Fibroblast of skin of right biceps (primary cell): Measurements from ENCODE around the gene HOXA9.

ENCODE experiments used
- DNase-seq: peaks from one replicate; pipeline ENCODE4 v3.0.0-alpha.2; 2013

Gene HOXA9

DNA sequence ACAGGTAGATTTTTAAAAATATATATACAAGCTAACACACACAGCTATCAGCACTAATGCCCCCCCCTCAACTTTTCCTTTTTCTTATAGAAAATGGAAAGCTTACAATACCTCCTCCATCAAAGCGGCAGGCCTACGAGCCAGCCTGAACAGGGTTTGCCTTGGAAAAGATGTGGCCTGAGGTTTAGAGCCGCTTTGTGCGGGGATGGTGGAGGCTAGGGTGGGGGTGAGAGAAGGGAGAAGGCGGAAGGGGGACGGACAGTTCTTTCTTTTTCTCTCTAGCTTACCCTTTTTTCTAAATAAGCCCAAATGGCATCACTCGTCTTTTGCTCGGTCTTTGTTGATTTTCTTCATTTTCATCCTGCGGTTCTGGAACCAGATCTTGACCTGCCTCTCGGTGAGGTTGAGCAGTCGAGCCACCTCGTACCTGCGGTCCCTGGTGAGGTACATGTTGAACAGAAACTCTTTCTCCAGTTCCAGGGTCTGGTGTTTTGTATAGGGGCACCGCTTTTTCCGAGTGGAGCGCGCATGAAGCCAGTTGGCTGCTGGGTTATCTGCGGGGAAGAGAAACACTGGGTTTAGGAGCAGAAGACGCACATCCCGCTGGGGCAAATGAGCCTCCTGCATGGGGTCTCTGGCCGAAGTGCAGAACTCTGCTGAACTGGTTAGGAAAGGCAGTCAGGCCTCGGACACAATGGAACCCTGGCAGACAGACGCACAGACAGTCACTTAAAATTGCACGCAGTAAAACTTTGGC, 1.9 kb downstream of the HOXA9 start:
- no peak for DNase-seq

DNA sequence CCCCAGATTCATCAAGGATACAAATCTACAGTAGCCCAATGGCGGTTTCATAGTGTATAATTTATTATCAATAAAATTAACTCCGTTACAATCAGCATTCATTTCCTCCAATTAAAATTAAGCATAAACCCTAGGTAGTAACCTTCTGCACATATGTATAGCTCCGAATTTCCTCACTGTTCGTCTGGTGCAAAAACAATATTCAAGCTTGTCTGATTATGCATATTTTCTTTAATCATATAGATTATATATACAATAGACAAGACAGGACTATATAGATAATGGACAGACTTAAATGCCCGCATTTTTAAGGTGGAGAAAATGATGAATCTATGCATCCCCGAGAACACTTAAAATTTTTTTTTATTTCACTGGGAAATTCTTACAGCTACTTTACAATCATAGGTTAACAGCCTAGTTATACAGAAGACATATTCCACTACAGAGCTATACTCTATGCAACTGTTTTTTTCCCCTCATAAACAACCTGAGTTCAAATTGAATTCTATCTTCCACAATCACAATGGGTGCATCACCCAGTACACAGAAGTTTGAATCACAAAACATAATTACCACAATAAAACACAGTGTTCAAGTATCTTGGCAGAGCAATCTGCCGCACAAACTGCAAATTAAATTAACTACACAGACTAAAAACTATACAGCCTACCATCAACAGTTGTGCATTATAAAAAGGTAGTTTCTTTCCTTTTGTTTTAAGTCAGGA, 2.6 kb downstream of the HOXA9 start:
- no peak for DNase-seq

DNA sequence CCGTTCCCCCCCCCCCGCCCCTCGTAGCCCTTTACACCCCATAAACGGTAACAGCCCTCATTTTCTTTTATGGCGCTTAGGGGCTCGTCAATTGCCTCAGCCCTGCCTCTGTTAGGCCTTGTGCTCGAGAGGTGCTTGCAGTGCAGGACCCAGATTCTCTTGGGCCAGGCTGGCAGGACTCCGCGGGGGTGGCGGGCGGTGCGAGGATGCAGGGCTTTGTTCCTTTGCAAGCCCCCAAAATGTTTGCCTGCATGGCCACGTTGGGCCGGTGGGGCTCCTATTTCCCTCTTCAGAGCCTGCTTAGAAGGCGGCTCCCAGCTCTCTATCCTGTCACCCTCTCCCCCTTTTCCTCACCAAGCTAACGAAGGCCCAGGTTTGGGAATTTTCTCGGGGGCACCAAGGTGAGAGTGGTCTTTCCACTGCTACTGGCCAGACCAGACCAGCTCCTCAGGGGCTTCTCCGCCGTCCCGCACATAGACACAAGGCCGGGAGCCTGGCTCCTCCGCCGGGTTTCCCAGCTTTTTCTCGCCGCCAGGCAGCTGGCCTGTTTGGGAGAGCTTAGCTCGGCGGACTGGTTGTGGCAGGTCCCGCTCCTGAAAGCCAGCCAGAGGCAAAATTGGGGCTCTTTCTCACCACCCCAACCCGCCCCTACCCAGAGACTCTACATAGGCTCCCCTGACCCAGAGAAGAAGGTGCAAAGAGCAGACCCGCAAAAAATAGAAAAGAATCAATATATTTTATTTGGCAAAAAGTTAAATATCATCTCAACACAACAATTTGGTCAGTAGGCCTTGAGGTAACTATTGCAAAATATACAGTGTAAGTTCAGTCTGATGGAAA, 3.4 kb downstream of the HOXA9 start:
- no peak for DNase-seq

DNA sequence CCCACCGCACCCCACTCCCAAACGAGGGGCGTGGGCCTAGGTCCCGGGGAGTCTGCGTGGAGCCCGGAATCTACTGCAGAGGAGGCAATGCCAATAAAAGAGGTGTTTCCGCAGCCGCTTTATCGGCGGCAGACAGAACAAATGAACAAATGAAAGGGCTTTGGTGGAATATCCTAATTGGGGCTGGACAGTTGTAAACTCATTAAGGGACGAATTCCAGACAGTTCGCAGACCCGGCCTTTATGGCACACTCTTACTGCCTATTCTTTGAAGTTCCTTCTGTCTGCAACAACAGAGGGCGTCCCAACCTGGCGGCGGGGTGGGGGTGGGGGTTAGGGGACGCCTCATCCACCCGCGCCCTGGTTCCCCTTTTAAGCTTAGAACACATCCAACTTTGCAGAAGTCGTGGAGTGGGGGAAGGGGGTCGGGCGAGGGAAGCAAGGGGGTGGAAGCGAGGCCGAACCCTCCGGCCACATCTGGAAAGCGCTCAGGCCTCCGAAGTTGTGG, 4.1 kb downstream of the HOXA9 start:
- DNase-seq, result no peak

DNA sequence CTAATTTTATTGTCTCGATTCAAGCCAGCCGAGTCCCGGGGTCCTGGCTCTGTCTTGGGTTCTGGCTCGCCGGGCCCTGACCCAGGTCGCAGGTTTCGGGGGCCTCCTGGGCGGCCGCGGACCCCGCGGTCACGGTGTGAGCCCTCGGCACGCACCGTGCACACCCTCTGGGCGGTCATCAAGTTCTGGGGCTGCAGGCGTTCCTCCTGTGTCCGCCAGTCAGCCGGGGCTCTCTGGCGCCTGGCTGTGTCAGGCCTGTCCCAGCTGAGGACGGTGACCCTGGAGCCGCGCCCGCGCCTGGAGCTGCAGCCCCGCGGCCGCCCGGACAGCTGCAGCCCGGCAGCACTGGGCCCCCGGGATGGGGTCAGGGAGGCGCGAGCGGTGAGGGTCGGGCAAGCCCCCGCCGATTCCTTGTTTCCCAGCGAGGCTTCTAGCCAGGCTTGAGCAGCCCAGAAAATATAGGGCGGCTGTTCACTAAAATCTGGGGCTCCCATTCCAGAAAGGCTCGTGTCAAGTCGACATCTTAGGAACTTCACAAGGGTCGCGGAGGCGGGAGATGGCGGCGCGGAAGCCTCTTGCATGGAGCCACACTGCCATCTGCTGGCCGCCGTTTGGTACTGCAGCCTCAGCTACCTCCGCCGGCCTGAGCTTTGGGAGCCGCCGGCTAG, 4.7 kb downstream of the HOXA9 start:
- DNase-seq, result peak; percentile 84

DNA sequence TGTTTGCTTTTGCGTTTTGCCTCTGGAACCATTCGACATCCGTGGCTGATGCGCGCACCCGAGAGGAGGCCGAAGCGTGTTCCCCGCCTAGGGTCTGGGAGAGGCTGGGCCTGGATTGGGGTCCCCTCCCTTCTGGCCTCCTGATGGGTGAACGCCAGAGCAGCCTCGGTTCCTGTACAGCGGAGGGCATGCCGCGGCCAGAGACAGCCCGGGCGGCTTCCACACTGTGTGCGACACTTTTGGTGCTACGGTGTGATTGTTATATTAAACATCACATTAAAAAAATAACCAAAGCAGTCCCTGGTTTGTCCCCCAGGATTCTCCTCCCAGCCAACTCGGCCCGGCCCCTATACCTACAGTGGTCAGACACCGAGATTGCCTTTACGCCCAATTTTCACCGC, 5.2 kb downstream of the HOXA9 start:
- DNase-seq, result no peak

DNA sequence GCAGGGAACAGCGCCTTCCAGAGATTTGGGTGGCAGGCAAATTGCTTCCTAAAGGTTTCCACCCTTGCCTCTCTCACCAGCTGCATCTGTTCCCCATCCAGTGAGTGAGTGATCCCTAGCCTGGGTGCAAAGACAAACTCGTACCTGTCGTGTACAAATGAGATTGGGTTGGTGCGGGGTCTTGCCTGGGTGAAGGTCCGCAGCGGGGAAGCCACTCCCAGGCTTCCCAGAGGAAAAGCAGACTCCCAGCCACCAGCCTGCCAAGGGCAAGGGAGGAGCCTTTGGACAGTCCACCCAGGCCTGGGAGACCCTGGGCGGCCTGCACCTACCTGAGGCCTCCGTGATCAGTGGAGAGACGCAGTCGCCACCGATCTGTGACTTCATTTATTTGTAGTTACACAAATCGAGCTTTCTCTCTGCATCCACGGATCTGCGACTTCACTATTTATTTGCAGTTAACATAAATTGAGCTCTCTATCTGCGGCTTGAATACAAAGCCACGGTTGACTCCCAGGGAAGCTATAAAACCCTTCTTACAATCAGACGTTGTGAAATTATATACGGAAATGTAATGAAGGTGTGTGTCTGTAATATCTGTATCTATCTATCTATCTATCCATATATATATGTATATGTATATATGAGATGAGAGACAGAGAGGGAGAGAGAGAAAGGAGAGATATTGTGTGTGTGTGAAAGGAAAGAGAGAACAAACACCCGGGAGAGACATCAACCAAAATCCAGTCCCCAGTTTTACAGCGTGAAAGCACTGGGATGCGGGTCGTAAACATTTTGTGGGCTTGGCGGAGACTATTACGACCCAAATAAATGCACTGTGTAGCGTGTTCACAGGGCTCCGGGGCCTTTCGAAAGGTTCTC, 5.8 kb downstream of the HOXA9 start:
- DNase-seq, result no peak

DNA sequence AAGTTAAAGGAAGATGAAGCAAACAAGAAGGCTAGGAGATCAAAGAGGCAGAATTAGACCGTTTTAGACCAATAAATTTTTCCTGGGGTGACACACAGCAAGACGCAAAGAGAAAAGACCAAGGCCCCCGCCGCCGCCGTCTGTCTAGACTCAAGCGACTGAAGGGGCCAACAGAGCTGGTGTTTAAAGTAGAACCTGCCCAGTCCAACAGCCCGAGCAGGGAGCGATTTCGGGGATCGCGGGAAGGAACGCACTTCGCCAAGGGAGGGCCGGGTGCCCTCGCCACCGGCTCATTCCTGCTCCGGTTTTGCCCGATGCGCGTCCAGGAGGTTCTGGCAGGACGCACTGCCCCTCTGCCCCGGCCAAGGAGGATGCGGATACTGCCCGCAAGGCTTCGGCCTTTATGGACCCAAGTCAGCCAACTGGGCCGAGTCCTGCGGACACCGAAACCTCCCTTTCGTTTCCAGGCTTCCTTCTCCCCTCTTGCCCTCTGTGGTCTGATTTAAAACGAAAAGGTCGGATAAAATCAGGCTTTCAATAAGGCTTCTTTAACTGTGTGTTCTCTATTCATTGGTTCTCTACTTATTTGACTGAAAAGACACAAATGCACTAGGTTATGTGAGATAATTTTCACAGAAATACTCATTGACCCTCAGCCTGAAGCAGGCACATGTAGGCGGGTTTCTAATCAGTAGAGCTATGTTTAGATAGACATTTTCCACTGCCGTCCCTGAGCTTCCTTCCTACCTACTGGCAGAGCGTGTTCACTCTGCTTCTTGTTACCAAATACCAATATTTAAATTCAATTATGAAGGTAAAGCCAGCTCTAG, 6.7 kb downstream of the HOXA9 start:
- no peak for DNase-seq

DNA sequence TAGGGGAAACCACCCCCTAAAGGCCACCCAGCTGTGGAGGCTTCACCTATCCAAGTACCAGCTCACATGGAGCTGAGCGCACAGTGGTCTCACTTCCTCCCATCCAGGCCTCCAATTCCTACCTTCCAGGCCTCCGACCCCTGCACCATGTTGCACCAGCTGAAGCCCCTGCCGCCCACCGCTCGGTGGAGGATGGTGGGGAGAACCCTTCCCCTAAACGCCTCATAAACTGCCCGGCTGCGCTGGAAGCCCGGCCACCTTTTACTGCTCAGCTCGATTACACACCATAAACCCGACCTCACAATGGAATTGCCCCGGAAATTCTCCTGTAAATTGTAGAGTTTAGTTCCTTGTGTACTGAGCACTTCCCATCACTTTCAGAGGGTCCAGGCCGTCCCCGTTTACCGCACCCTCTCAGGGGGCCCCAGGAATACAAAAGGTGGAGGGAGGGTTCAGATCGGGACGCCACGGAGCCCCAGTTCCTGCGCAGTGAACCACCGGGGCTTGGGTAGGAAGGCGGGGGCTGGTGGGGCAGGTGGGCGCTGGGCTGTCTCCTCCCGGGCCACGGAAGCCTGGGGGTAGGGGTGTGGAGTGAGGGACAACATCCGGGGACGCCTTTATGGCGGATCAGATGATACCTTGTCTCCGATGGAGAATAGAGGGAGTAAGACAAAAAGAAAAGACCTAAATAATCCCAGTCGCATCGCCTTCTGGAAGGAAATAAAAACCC, 7.5 kb downstream of the HOXA9 start:
- DNase-seq, result no peak

DNA sequence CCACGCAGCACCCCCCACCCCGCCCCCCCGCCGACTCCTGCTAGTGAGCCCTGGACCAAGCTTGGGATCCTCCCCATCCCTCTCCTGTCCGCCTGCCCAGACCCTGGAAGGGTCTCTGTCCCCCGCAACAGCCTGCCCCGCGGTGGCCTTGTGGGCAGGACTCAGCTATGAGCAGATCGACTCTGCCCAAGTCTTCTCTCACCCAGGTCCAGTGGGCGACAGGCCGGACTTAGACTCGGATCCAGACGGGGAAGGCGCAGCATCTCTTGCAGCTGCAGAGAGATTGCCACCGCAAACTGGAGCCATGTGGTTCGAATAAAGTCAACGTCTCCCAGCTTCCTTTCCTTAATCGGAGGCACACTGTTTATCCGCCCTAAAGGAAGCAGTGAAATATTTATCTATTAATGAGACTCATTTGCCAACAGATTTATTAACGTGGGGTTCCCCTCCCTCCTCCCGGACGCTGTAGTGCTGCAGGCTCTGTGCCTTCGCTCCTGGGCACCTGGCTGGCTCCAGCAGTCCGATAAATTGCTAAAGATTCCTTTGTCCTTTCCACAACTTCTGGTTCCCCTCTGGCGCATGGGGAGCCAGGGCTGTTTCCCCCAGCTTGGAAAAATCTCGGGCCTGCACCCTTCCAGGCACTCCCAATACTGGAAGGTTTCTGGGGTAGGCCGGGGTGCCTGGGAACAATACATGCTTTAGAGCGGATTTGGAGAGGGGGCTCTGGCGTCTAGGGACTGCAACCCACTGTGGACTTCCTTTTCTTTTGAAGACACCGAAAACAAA, 8.2 kb downstream of the HOXA9 start:
- DNase-seq, result no peak

DNA sequence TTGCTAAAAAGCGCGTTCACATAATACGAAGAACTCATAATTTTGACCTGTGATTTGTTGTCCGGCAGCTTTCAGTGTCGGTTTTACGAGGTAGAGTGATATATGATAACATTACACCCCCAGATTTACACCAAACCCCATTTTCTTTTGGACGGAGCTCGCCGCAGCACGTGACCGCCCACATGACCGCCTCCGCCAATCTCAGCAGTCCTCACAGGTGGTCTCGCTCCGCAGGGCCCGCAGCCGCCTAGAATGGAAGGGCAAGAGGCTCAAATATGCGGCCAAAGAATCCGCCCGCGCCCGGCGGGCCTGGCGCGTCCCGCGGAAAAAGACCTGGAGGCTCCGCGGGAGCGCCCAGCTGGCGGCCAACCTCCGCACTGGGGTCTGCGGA, 8.8 kb downstream of the HOXA9 start, which contains the start of gene HOXA7:
Gene HOXA7 (minus strand): TSS at position 168 of the 391 bp plus-strand sequence. CDS start 130 bp downstream, at position 38.
- peak; percentile 77 for DNase-seq

DNA sequence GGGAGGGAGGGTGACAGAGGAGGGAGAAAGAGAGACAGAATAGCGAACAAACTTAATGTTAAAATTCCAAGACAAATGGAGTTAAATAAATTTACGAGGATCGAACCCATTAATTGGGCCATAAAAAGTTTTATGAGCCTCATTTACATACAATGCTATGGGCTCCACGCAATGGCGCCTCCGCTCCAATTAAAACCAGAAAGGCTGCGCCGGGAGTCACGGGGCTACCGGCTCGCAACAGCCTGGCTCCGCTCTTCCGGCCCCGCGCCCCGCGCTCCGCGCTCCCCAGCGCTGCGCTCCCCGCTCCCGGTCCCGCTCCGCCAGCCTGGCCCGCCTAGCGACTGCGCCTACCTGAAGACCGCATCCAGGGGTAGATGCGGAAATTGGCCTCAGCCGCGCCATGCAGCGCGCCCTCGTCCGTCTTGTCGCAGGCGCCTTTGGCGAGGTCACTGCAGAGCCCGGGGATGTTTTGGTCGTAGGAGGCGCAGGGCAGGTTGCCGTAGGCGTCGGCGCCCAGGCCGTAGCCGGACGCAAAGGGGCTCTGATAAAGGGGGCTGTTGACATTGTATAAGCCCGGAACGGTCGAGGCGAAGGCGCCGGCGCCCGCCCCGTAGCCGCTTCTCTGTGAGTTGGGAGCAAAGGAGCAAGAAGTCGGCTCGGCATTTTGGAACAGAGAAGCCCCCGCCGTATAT, 9.4 kb downstream of the HOXA9 start:
- no peak for DNase-seq

DNA sequence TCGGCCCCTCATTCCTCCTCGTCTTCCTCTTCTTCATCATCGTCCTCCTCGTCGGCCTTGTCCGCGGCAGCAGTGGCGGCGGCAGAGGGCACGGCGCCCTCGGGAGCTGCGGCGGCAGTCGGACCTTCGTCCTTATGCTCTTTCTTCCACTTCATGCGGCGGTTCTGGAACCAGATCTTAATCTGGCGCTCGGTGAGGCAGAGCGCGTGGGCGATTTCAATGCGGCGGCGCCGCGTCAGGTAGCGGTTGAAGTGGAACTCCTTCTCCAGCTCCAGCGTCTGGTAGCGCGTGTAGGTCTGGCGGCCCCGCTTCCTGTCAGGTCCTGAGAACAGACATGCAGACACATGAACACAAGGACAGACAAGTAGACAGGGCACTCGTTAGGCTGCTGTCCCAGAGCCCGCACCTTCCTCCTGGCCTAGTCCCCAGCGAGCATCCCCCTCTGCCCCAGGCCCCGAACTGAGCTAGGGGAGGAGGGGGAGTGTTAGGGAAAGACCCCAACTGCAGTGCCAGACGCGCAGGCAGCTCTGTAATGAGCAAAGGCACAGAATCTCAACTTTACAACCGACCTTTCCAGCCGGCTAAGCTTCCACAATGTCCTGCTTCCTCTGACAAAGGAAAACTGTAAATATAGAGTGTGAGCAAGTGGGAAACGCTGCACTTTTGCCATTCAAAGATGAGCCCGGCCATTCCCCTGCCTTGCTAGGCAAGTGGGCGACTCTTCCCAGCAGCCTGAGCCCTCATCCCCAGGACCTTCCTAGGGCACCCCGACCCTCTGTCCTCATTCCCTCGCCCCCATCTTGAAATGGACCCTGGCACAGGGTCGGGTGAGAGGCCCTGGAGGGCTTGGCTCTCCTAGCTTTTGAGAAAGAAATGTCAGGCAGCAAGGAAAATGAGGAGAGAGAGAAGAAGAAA, 10.2 kb downstream of the HOXA9 start:
- no peak for DNase-seq

DNA sequence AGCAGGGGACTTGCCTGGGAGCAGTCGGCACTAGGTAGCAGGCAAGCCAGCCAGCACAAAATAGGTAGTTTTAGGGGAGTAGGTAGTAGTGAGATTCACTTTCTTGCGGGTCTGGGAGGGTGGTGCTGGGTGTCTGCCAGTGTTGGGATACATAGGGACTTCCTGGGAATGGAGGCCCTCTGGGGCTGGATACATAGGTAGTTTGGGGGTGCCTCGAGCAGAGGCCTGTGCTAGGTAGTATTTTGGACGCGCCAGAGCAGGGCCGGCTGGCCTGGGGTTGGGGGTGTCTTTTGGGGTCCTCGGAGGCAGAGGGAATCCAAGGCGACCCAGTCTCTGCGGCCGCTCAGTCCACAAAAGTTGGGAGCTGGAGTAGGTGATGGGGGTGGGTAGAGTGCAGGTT, 11.0 kb downstream of the HOXA9 start:
- DNase-seq, result no peak

DNA sequence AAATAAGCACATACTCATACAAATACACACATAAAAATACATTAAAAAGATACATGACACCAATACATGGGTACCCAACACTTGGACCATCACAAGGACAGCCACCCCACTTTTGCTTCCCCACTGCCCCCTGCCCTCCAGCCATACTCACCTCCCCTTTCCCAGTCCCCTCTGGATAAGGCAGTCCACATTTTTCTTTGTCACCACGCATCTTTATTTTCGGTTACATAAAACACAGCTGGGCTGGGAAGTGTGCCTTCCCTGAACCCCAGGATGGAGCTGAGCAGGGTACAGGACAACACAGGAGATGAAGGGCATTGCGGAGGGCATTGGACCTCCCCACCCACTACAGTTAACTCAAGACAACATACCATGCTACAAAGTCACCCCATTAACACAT, 11.8 kb downstream of the HOXA9 start:
- no peak for DNase-seq

DNA sequence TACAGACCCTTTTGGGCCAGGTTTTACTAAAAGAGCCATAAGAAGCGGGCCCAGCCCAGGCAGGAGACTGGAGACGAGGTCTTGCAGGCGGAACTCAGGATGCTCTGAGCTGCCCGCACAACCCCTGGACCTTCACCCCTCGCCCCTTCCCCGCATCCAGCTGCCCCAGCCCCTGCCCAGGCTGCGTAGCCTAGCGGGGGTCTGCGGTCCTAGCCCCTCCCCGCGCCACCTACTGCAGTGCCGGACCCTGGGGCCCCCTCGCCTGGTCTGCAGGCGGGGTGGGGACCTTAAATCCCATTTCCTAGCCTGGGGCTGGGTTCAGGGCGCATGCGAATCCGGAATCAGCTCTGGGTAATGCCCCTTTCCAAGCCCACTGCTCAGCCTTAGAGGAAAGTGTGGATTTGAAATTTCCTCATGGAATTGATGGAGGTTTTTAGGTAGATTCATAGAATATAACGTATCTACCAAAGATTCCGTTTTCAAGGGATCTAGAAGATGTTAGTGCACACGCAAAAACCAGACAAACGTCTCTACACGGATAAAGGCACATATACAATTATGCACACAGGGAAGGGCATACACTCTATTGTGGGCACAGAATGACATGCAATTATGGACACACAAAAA, 12.4 kb downstream of the HOXA9 start:
- no peak for DNase-seq
